ENCODE data around the gene ZC2HC1C.

GRCh38 chr14:75032939-75033338, 36.5 kb upstream of the ZC2HC1C start:
- TF ChIP-seq CTCF (conservative IDR thresholded peaks at IDR 0.05 in 1 of 2, IDR thresholded peaks at IDR 0.05 in 1 of 2; ENCODE audit: low read depth in 1 of 2, low read length in 2 of 2) (no peak), EZH2 (IDR thresholded peaks at IDR 0.05; ENCODE audit: low read length, missing control alignments) (no peak)
